OCI-LY3 (cell line): ENCODE measurements around the gene PNPLA2.

ENCODE experiments used
- H2AFZ ChIP-seq: fragments of 200-600, 300-600 bp; shearing (Covaris generic); 2 replicates; pipeline ENCODE4 v1.6.0; 2014; ENCODE audit warnings: antibody characterized with exemption, low read depth, low read length
- H3K27ac ChIP-seq: fragments of 200-600, 300-600 bp; sonication (generic); 2 replicates; pipeline ENCODE4 v1.5.1; 2014; ENCODE audit warnings: mild to moderate bottlenecking, low read length, moderate library complexity, mixed read lengths
- H3K27me3 ChIP-seq: fragments of 200-600, 300-600 bp; sonication (generic); 2 replicates; pipeline ENCODE4 v1.6.1; 2014; ENCODE audit warnings: low read depth, low read length, mixed read lengths
- H3K36me3 ChIP-seq: fragments of 200-600, 300-600 bp; sonication (generic); replicated peaks from 2 replicates; pipeline ENCODE3; 2014; ENCODE audit warnings: low read depth, low read length, mixed read lengths
- H3K4me1 ChIP-seq: fragments of 300-600, 200-600 bp; sonication (generic); 2 replicates; pipeline ENCODE4 v1.6.1; 2014; ENCODE audit warnings: low read length, mixed read lengths
- H3K4me2 ChIP-seq: fragments of 200-600, 300-600 bp; sonication (generic); 2 replicates; pipeline ENCODE4 v1.6.1; 2014; ENCODE audit warnings: low read length, mixed read lengths
- H3K4me3 ChIP-seq: fragments of 300-600, 200-600 bp; sonication (generic); 2 replicates; pipeline ENCODE4 v1.5.1; 2014; ENCODE audit warnings: antibody characterized with exemption, mild to moderate bottlenecking, low read length, moderate library complexity
- H3K79me2 ChIP-seq: fragments of 300-600, 200-600 bp; shearing (Covaris generic); 2 replicates; pipeline ENCODE4 v1.6.1; 2014; ENCODE audit warnings: mild to moderate bottlenecking, low read length, mixed read lengths
- H3K9ac ChIP-seq: fragments of 300-600, 200-600 bp; shearing (Covaris generic); 2 replicates; pipeline ENCODE4 v1.6.0; 2014; ENCODE audit warnings: mild to moderate bottlenecking, low read length, moderate library complexity
- H3K9me3 ChIP-seq: fragments of 200-600, 300-600 bp; shearing (Covaris generic); 2 replicates; pipeline ENCODE4 v1.6.1; 2014; ENCODE audit warnings: low read length, mixed read lengths; ENCODE audit not compliant: insufficient read depth
- H4K20me1 ChIP-seq: fragments of 200-600, 300-600 bp; sonication (generic); 2 replicates; pipeline ENCODE4 v1.6.1; 2016; ENCODE audit warnings: low read length, mixed read lengths; ENCODE audit not compliant: insufficient read depth
- CTCF ChIP-seq: fragments of 200-600, 300-600 bp; sonication (generic); IDR thresholded peaks from 2 replicates; pipeline ENCODE4 v1.5.1; 2014; ENCODE audit warnings: antibody characterized with exemption, low read length, low read depth
- EZH2phosphoT487 ChIP-seq: fragments of 200-600 bp; shearing (Covaris generic); IDR thresholded peaks from 2 replicates; pipeline ENCODE4 v1.6.1; 2018; ENCODE audit warnings: antibody characterized with exemption, mixed run types, low read depth

PNPLA2 gene

GRCh38 chr11:802018-802617, 16.6 kb upstream of the PNPLA2 start:
- Histone ChIP-seq H3K4me3 (no peak overlapping the region), H3K79me2 (peaks cover 6% of the 10 kb centered on the region; the same call in 1 of the 2 replicates), H3K27ac (no peak overlapping the region), H3K4me1 (peaks cover 12% of the 10 kb centered on the region; the same call in 1 of the 2 replicates), H3K9me3 (no peaks in the 10 kb centered on the region), H3K36me3 (no peaks in the 10 kb centered on the region), H3K4me2 (no peak overlapping the region), H2AFZ (no peak overlapping the region), H3K9ac (no peak overlapping the region), H4K20me1 (no peaks in the 10 kb centered on the region), H3K27me3 (no peaks in the 10 kb centered on the region)
- TF ChIP-seq EZH2phosphoT487 (no peak), CTCF (no peak)

- no peak overlapping the region for H2AFZ ChIP-seq
- H3K4me3 ChIP-seq: no peak overlapping the region
Observed at GRCh38 chr11:802693-803466, 15.8 kb upstream of the PNPLA2 start.

GRCh38 chr11:803467-803742, 15.3 kb upstream of the PNPLA2 start:
- H3K9me3 ChIP-seq: no peaks in the 10 kb centered on the region
- H3K27ac ChIP-seq: no peak overlapping the region
- H3K27me3 ChIP-seq: no peaks in the 10 kb centered on the region
- no peak overlapping the region for H3K4me3 ChIP-seq
- H3K36me3 ChIP-seq: no peaks in the 10 kb centered on the region
- peak overlapping the region; percentile 90; the same call in 1 of the 2 replicates for H3K4me2 ChIP-seq
- TF ChIP-seq CTCF (no peak), EZH2phosphoT487 (no peak)
- peaks cover 16% of the 10 kb centered on the region; the same call in 1 of the 2 replicates for H3K4me1 ChIP-seq
- no peaks in the 10 kb centered on the region for H4K20me1 ChIP-seq
- no peak overlapping the region for H2AFZ ChIP-seq
- peaks cover 8% of the 10 kb centered on the region for H3K79me2 ChIP-seq
- H3K9ac ChIP-seq: no peak overlapping the region

More at GRCh38 chr11:802693-803466, 15.8 kb upstream of the PNPLA2 start:
- no peak for TF ChIP-seq CTCF
- no peak for TF ChIP-seq EZH2phosphoT487
- peaks cover 4% of the 10 kb centered on the region for H3K79me2 ChIP-seq
- no peaks in the 10 kb centered on the region for H3K27me3 ChIP-seq
- H3K9ac ChIP-seq: no peak overlapping the region
- no peaks in the 10 kb centered on the region for H4K20me1 ChIP-seq
- H3K9me3 ChIP-seq: no peaks in the 10 kb centered on the region
- no peaks in the 10 kb centered on the region for H3K36me3 ChIP-seq
- H3K27ac ChIP-seq: no peak overlapping the region
- no peak overlapping the region for H3K4me2 ChIP-seq
- peaks cover 13% of the 10 kb centered on the region; the same call in 1 of the 2 replicates for H3K4me1 ChIP-seq

GRCh38 chr11:803770-804598, 14.7 kb upstream of the PNPLA2 start:
- no peaks in the 10 kb centered on the region for H3K27me3 ChIP-seq
- H3K79me2 ChIP-seq: peaks cover 14% of the 10 kb centered on the region
- H3K27ac ChIP-seq: no peak overlapping the region
- peak overlapping the region; percentile 77 for H3K9ac ChIP-seq
- TF ChIP-seq EZH2phosphoT487 (no peak), CTCF (no peak)
- H3K4me1 ChIP-seq: peaks cover 18% of the 10 kb centered on the region; the same call in 1 of the 2 replicates
- no peak overlapping the region for H2AFZ ChIP-seq
- H3K9me3 ChIP-seq: no peaks in the 10 kb centered on the region
- H3K36me3 ChIP-seq: no peaks in the 10 kb centered on the region
- no peaks in the 10 kb centered on the region for H4K20me1 ChIP-seq
- H3K4me3 ChIP-seq: peak overlapping the region; percentile 85
- H3K4me2 ChIP-seq: peak overlapping the region; percentile 90
